ENCODE data around the gene BLVRB. TPM values are rescaled to one million over a fixed set of nuclear protein-coding genes. Genes with fewer than 3 reads are reported as not detected.

The BLVRB gene
- total RNA-seq, 1 experiment from 2014 or later: 113 TPM

DNA sequence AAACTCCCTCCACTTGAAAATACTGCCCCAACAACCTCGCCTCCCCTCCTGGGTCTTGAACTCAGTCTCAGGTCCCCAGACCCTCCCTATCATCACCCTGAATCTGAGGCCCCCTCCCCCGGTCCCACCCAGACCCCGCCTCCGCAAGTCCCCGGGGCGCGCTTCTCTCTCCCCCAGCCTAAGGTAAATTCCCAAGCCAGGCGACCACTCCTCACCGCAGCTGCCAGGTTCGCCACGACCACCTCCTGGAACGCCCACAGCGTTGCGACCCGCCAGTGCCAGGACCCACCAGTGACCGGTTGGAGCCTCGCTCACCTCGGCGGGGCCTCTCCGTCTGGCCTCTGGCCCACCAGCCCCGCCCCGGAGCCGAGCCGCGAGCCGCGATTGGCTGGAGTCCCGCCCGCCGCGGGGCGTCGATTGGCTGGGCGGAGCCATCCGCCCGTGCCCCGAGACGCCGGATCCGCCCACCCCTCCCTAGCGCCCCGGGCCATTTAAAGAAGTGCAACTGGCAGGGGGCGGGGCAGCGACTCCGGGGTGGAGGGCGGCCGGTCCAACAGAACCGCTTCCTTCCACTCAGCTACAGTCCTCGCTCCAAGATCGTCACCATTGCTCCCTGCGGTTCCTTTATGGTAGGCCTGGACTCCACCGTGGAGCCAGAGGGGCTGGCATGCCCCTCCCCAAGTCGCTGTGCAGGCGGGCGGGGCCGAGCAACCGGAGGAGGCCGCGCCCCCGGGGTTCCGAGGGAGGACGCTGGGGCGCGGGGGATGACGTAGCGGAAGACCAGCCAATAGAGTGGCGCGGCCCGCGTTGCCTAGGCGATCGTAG lies 21.3 kb downstream of the BLVRB start, which contains the start of gene SERTAD3:
Gene SERTAD3, minus strand, starts transcription at position 336 of the 825 bp plus-strand sequence. CDS start 2,255 bp downstream, outside the sequence.
- intact Hi-C loops (cut with micrococcal nuclease): loop anchor here (1.0 kb wide), 1 partner anchor 19 kb away; the partner anchor contains the start of gene SERTAD1
- CTCF ChIA-PET: interaction anchor here (1.3 to 1.4 kb wide), 2 partner anchors 21 to 159 kb away, joined by 4 to 6 read pairs; partner anchors contain the start of gene BLVRB
- H2AFZ ChIP-seq (ENCODE audit: low read depth, low read length, poor library complexity, severe bottlenecking): peak within 1 kb of the TSS; percentile 85
- H3K36me3 ChIP-seq (ENCODE audit: control insufficient read depth in 1 of 2, insufficient read depth in 2 of 2, low read length in 2 of 2): peaks cover 19 to 20% of the 10 kb centered on the region in 2 experiments; a peak in 3 of 4 replicates
- peak within 1 kb of the TSS; percentile 85 for H3K9ac ChIP-seq (ENCODE audit: low read length)
- H3K4me2 ChIP-seq (ENCODE audit: low read length): peak within 1 kb of the TSS; percentile 89
- peaks cover 21 to 31% of the 10 kb centered on the region in 2 experiments for H3K4me1 ChIP-seq (ENCODE audit: control insufficient read depth in 1 of 2, insufficient read depth in 2 of 2, low read length in 2 of 2)
- DNase-seq (ENCODE audit: low read depth, low spot score) (peak; percentile 85), ATAC-seq (peak; percentile 75)
- H3K4me3 ChIP-seq (replicated peaks in 1 of 2; ENCODE audit: low read depth in 1 of 2, low read length in 2 of 2): peak within 1 kb of the TSS; percentile 71 to 100
- H3K79me2 ChIP-seq (ENCODE audit: insufficient read depth, low read length): peaks cover 30% of the 10 kb centered on the region
- peak within 1 kb of the TSS; percentile 97 for H3K27ac ChIP-seq (ENCODE audit: low read depth, low read length)
- RAD21 ChIA-PET (ENCODE audit: low non-redundant PET in 1 of 2, low total read pairs in 2 of 2, uncharacterized antibody in 2 of 2, unreplicated experiment in 2 of 2): no interaction called here
- H3K27me3 ChIP-seq (ENCODE audit: insufficient read depth, low read length): no peaks in the 10 kb centered on the region
- H4K20me1 ChIP-seq (ENCODE audit: insufficient read depth): no peaks in the 10 kb centered on the region
- H3K9me3 ChIP-seq (ENCODE audit: control insufficient read depth in 1 of 2, insufficient read depth in 1 of 2, low read depth in 1 of 2, low read length in 2 of 2): no peaks in the 10 kb centered on the region
- no TSS peak for BruUV-seq (replicated peaks)
- H3K9me2 ChIP-seq (ENCODE audit: insufficient read depth): no peaks in the 10 kb centered on the region
- POLR2A ChIA-PET: interaction anchor here (1.1 to 3.1 kb wide), 6 partner anchors 9 to 26 kb away, joined by 3 to 24 read pairs (median 6); partner anchors contain the start of genes BLVRB and SERTAD1
- TF ChIP-seq SP1 (IDR thresholded peaks at IDR 0.05; ENCODE audit: low read depth): peak; percentile 86
- TF ChIP-seq, protein P1, sequence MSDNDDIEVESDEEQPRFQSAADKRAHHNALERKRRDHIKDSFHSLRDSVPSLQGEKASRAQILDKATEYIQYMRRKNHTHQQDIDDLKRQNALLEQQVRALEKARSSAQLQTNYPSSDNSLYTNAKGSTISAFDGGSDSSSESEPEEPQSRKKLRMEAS (IDR thresholded peaks at IDR 0.05): no peak; the same call in 1 of the 2 replicates
- TF ChIP-seq ZFX (IDR thresholded peaks at IDR 0.05): no peak
- TF ChIP-seq POLR2AphosphoS5 (IDR thresholded peaks at IDR 0.05; ENCODE audit: low read depth, low read length): peak; percentile 92
- TF ChIP-seq CBX3 (IDR thresholded peaks at IDR 0.05; ENCODE audit: low read depth): no peak
- TF ChIP-seq, protein P2, sequence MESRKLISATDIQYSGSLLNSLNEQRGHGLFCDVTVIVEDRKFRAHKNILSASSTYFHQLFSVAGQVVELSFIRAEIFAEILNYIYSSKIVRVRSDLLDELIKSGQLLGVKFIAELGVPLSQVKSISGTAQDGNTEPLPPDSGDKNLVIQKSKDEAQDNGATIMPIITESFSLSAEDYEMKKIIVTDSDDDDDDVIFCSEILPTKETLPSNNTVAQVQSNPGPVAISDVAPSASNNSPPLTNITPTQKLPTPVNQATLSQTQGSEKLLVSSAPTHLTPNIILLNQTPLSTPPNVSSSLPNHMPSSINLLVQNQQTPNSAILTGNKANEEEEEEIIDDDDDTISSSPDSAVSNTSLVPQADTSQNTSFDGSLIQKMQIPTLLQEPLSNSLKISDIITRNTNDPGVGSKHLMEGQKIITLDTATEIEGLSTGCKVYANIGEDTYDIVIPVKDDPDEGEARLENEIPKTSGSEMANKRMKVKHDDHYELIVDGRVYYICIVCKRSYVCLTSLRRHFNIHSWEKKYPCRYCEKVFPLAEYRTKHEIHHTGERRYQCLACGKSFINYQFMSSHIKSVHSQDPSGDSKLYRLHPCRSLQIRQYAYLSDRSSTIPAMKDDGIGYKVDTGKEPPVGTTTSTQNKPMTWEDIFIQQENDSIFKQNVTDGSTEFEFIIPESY (IDR thresholded peaks at IDR 0.05; ENCODE audit: extremely low read depth, insufficient replicate concordance, low read length): no peak
- TF ChIP-seq SRF (IDR thresholded peaks at IDR 0.05; ENCODE audit: low read depth): peak; percentile 73; the same call in 1 of the 2 replicates
- no peak for TF ChIP-seq FOSL1 (IDR thresholded peaks at IDR 0.05; ENCODE audit: low read depth)
- TF ChIP-seq EZH2 (IDR thresholded peaks at IDR 0.05): no peak
- no peak for TF ChIP-seq EZH2phosphoT487 (IDR thresholded peaks at IDR 0.05; ENCODE audit: borderline replicate concordance)
- TF ChIP-seq ELF1 (IDR thresholded peaks at IDR 0.05; ENCODE audit: borderline replicate concordance, low read depth): no peak
- no peak for TF ChIP-seq JUND (IDR thresholded peaks at IDR 0.05)
- TF ChIP-seq ZNF274 (IDR thresholded peaks at IDR 0.05; ENCODE audit: low read depth, low read length): no peak
- TF ChIP-seq YY1 (IDR thresholded peaks at IDR 0.05; ENCODE audit: extremely low read depth, insufficient replicate concordance, low read depth, low read length): no peak
- TF ChIP-seq, protein P3, sequence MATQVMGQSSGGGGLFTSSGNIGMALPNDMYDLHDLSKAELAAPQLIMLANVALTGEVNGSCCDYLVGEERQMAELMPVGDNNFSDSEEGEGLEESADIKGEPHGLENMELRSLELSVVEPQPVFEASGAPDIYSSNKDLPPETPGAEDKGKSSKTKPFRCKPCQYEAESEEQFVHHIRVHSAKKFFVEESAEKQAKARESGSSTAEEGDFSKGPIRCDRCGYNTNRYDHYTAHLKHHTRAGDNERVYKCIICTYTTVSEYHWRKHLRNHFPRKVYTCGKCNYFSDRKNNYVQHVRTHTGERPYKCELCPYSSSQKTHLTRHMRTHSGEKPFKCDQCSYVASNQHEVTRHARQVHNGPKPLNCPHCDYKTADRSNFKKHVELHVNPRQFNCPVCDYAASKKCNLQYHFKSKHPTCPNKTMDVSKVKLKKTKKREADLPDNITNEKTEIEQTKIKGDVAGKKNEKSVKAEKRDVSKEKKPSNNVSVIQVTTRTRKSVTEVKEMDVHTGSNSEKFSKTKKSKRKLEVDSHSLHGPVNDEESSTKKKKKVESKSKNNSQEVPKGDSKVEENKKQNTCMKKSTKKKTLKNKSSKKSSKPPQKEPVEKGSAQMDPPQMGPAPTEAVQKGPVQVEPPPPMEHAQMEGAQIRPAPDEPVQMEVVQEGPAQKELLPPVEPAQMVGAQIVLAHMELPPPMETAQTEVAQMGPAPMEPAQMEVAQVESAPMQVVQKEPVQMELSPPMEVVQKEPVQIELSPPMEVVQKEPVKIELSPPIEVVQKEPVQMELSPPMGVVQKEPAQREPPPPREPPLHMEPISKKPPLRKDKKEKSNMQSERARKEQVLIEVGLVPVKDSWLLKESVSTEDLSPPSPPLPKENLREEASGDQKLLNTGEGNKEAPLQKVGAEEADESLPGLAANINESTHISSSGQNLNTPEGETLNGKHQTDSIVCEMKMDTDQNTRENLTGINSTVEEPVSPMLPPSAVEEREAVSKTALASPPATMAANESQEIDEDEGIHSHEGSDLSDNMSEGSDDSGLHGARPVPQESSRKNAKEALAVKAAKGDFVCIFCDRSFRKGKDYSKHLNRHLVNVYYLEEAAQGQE (IDR thresholded peaks at IDR 0.05; ENCODE audit: low read depth): no peak
- TF ChIP-seq CEBPB (IDR thresholded peaks at IDR 0.05; ENCODE audit: low read depth): no peak
- TF ChIP-seq, protein P4, sequence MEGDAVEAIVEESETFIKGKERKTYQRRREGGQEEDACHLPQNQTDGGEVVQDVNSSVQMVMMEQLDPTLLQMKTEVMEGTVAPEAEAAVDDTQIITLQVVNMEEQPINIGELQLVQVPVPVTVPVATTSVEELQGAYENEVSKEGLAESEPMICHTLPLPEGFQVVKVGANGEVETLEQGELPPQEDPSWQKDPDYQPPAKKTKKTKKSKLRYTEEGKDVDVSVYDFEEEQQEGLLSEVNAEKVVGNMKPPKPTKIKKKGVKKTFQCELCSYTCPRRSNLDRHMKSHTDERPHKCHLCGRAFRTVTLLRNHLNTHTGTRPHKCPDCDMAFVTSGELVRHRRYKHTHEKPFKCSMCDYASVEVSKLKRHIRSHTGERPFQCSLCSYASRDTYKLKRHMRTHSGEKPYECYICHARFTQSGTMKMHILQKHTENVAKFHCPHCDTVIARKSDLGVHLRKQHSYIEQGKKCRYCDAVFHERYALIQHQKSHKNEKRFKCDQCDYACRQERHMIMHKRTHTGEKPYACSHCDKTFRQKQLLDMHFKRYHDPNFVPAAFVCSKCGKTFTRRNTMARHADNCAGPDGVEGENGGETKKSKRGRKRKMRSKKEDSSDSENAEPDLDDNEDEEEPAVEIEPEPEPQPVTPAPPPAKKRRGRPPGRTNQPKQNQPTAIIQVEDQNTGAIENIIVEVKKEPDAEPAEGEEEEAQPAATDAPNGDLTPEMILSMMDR (IDR thresholded peaks at IDR 0.05 in 2 of 3, conservative IDR thresholded peaks at IDR 0.05 in 1 of 3; ENCODE audit: borderline replicate concordance in 1 of 3, insufficient read depth in 1 of 3, low read depth in 2 of 3, low read length in 2 of 3): no peak
- TF ChIP-seq, protein P5, sequence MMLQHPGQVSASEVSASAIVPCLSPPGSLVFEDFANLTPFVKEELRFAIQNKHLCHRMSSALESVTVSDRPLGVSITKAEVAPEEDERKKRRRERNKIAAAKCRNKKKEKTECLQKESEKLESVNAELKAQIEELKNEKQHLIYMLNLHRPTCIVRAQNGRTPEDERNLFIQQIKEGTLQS (IDR thresholded peaks at IDR 0.05): no peak
